GM21576 (cell line): ENCODE measurements around the gene ORM2.
"Not testable (repeated sequence)": the region's sequence is repeated elsewhere in the genome, so short reads cannot be mapped to it uniquely, and the experiment has no call there.

Experiments
- ATAC-seq: cut with Tn5 transposase; IDR thresholded peaks from one replicate; pipeline ENCODE4 v1.9.1; 2021; ENCODE audit warnings: mild to moderate bottlenecking, moderate library complexity; ENCODE audit not compliant: unreplicated experiment

Gene ORM2

DNA sequence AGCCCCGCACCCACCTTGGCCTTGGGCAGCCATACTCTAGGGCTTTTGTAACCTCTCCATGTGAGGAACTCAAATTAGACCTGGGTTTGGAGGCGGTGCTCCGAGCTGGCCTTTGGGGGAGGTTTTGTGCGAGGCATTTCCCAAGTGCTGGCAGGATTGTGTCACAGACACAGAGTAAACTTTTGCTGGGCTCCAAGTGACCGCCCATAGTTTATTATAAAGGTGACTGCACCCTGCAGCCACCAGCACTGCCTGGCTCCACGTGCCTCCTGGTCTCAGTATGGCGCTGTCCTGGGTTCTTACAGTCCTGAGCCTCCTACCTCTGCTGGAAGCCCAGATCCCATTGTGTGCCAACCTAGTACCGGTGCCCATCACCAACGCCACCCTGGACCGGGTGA is at the start of gene ORM2:
Gene ORM2, plus strand, starts transcription at position 245 of the 398 bp plus-strand sequence. Its CDS starts 36 bp downstream, at position 281.
- ATAC-seq: not testable (repeated sequence)

- ATAC-seq: no peak
These were observed 48.8 kb upstream of the ORM2 start for GRCh38 chr9:114280636-114281472.

DNA sequence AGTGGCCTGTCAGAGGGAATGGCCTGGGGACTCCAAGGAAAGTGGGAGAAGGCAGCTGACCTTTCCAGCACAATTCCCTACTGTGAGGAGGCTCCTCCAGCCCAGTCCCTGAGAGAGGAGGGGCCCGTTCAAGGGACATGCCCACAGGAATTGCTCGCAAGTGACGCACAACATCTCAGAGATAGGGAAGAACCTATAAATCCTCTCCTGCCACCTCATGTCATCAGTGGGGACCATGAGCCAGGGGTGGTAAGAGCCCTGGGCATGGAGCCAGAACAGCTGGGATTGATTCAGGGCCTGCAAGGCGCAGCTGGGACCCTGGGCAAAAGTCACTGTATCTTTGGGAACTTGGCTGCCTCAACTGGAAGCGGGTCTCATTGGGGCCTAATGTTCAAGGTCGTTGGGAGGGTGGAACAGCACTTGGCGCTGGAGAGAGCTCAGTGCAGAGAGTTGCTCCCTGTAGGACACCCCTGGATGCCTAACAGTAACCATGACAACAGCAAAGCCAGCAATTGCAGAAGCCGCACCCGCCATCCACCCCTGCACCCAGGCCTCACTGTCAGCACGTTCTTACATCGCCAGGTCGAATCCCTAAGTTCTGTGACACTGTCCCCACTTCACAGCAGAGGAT is 48.1 kb upstream of the ORM2 start:
- ATAC-seq: no peak

DNA sequence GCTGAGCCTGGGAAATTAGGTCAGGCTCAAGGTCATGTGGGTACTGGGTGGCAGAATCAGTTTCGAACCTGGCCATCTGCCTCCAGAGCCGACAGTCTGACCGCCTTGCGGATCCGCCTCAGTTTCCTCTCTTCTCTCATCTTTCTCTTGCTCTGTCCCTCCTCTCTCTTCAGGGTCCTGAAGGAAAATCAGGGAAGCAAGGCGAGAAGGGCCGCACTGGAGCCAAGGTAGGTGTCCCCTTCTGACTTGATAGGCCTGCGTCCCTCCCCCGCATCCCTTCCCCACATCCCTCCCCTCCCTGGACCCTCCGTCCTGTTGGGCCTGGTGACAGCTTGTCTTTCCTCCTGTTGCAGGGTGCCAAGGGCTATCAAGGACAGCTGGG is 47.6 kb upstream of the ORM2 start:
- ATAC-seq: no peak

DNA sequence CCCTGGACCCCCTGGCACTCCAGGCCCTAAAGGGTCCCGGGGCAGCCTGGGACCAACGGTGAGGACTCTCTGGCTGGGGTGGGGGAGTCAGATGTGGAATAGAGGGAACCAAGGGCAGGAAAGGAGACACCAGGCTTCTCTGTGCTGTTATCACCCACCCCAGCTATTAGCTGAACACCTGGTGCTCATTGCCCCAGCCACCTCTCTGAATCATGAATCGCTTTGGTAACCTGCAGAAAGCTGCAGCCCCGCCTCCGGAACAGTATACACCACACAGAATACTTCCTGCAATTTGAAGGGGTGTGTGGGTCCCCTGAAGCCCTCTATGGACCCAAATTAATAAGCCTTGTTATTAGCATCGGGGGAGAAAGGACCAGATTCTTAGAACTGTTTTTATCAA is 47.2 kb upstream of the ORM2 start:
- no peak for ATAC-seq

DNA sequence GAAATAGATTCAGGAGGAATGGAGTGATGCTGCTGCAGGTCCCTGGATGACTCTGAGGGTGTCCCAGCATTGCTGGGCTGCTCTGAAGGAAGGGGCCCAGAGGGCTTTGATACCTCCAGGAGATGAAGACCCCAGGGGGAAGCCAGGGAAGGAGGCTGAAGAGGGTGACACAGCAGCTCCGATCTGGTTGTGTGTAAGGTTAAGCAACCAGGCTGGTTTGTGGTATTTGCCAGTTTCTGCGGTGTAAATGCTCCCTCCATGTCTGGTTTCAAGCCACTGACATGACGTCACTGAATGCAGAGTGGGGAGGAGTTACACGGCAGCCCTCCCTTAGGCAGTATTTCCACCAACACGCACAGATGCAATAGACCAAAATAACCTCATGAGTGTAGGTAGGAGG is 46.7 kb upstream of the ORM2 start:
- no peak for ATAC-seq

DNA sequence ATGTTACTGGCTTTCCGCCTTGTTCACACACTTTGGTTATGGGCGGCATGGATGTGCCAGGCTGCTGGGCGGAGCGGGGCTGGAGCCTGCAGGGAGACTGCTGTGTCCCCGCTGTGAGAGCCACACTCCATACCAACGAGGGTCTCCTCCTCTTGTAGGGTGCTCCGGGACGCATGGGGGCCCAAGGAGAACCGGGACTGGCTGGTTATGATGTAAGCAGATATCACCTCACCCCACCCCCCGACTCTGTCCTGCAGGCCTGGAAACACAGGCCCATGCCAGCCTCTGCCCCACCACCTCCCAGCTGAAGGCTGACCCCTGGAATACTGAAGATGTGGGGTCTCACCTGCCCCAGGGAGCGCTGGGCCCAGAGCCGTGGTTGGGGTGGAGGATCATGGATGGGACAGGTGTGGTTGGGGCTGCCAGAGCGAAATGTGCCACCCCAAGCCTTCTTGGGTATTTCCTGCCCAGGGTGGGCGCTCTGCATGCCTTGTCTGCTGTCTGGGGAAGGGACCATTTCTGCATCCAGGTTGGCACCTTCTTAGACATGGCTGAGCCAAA is 46.0 kb upstream of the ORM2 start:
- ATAC-seq: no peak

DNA sequence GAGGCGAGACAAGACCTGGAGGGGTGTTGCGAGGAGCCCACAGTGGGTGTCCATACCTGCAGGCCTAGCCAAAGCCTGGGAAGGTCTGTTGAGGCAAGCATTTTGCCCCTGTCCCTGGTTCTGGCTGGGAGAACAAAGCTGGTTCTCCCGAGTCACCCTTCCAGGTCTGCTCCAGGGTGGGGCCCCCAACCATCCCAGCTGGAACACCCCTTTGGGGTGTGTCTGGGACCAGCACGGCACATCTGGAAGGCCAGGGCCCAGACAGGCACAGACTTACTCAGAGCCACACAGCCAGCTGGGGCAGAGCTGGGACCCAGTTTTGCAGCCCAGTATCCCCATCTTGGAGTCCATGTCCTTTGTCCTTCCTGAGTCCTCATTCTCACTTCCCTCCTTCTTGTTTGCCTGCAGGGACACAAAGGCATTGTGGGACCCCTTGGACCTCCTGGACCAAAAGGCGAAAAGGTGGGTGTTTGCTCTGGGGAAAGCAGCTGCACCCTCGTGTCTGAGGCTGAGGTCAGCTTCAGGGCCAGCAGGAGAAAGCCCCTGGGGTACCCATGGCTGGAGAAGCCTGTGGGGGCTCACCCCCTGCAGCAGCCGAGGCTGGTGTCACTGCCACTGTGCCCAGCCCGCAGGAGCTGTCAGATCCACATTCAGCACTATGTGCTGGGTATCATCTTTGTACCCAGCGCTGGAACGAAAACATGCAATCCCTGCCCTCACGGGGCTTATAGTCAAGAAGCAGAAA is 45.2 kb upstream of the ORM2 start:
- no peak for ATAC-seq

- no peak for ATAC-seq
These were observed 44.4 kb upstream of the ORM2 start for GRCh38 chr9:114285166-114285867.

DNA sequence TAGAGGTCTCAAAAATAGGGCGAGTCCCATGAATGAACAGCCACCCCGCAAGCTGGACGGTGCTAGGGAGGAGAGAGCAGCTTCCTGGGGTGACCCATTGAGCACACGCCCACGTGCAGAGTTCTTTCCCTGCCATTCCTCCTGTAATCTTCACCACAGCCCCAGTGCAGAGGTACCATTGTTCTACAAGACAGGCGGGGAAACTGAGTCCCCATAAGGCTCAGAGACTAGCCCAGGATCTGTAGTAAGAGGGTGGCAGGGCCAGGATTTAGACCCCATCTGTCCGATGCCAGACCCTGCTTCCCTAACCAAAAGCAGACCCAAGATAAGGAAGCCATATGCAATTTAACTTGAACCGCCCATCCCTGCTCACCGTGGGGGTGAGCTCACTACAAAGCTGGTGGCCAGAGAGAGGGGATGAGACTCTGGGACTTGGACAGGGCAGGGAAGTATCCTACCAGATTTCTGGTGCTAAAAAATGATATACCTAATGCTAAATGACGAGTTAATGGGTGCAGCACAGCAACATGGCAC is 43.5 kb upstream of the ORM2 start:
- no peak for ATAC-seq

DNA sequence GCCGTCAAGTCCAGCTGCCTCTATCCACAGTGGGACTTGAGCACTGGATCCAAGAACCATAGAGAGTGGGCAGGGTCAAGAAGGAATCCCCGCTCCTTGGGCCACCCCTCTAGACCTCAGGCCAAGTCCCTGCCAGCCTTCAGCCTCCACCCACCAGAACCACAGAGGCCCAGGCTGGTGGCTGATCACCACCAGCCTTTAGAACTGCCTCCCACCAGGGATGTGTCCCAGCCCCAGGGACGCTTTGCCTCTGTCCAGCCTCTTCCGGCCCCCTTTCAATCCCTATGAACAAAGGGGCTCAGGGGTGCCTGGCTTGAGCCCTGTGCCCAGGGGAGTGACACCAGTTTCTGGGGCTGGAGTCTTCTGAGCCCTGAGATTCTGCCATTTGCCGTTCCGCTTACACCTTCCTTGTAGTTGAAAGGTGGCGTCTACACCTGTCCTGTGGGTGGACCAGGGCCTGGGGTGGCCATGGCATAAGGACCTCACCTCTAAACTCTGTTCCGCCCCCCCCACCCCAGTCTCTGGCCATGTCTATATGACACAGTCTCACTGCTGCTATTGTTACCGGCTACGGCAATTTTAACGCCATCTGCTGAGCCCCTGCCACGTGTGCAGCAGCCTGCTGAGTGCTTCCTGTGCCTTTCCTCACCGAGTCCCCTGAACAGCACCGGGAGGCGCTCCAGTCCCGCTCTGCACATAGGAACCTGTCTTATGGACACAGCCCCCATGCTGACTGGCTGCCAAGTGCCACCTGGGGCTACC is 42.5 kb upstream of the ORM2 start:
- ATAC-seq: no peak

GRCh38 chr9:114287763-114288192 is 41.9 kb upstream of the ORM2 start:
- no peak for ATAC-seq

DNA sequence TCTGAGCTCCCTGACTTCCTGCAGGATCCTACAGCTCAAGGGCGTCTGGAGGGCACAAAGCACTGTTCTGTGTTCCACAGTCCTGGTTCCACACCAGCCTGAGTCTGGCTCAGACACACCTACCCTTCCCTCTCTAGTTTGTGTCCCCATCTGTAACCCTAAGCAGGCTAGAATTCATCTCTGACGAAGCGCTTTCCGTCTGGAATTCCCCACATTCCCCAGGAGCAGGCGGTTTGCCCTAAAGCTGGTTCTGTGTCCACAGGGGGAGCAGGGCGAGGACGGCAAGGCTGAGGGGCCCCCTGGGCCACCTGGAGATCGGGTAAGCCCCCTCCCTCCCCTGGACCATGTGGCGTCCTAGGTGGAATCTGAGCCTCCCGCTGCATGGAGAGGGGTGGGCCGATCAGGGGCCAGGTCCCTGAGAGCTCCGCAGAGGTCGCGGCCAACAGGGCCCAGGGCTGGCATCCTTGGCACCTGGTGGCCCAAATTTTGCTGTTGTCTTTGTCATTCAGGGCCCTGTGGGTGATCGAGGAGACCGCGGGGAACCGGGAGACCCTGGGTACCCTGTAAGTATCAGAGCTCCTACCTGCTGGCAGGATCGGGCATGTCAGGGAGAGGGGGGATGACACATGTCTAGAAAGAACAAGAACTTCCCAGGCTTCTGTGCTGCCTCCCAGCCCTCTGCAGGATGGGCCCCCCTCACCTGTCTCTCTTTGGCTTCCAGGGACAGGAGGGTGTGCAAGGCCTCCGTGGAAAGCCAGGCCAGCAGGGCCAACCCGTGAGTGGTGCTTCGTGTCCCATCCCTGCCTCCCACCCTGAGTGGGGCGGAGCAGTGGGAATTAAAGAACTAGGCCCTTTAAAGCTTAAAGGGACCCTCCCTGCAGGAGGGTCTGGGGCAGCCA is 41.2 kb upstream of the ORM2 start:
- ATAC-seq: no peak

GRCh38 chr9:114289106-114289505 is 40.6 kb upstream of the ORM2 start:
- ATAC-seq: no peak

DNA sequence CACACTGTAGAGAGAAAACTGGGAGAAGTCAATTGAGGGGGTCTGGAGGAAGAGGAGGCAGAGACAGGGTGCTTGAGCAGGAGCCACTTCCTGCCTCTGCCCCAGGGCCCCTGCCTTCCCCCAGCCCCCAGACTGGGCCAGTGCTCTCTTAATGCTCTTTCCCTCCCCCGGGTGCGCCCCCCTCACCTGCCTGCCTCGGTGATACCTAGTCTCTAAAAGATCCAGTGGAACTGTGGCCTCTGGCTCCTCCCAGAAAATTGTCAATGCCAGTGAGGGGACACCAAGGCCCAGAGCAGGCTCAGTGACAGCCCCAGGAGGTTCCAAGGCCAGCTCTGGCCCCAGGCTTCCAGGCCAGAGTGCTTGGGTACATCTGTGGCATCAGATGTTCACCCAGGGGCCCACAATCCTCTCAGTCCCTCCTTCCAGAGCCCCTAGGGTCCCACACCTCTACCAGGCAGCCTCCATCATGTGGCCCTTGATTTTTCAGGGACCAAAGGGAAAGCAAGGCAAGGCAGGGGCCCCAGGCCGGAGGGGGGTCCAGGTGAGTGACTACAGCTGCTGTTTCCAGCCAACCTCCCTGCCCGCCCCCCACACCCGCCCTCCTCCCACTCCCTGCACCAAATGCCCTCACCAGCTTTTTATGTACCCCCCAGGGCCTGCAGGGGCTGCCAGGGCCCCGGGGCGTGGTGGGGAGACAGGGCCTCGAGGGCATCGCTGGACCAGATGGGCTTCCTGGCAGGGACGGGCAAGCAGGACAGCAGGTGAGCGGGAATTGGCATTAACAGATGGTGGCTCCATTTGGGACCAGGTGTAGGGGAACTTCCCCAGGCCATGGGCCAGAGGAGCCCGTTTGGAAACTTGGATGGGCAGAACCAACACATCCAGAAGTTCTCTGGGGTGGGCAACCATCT is 39.8 kb upstream of the ORM2 start:
- no peak for ATAC-seq

DNA sequence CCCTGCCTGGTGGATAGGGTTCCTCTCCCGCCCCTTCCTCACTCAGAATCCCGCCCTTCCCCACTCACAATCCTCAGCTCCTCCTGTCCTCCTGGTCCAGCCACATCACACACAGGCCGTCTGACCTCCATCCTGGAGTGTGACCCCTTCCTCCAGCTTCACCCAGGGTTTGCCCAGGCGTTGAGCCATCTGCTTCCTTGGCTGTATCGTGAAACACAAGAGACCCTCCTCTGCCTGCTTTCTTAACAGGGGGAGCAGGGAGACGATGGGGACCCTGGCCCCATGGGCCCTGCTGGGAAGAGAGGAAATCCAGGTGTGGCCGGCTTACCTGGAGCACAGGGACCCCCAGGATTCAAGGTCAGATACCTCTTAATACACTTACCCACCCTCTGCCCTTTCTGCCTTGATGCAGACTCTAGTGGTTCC is 39.1 kb upstream of the ORM2 start:
- no peak for ATAC-seq

GRCh38 chr9:114291064-114291474 is 38.6 kb upstream of the ORM2 start:
- ATAC-seq: no peak
